OCI-LY1 (cell line): Measurements from ENCODE around the gene PLXND1.

Source experiments
- H2AFZ ChIP-seq: fragments of 200-600 bp; sonication (generic), shearing (Covaris generic); 2 replicates; pipeline ENCODE4 v1.6.0; 2014; ENCODE audit warnings: antibody characterized with exemption, mild to moderate bottlenecking, low read length
- H3F3A ChIP-seq: fragments of 200-600 bp; sonication (generic), shearing (Covaris generic); 2 replicates; pipeline ENCODE4 v1.6.0; 2014; ENCODE audit warnings: mild to moderate bottlenecking, antibody characterized with exemption, low read length, moderate library complexity; ENCODE audit not compliant: insufficient read depth
- H3K27ac ChIP-seq: fragments of 200-600 bp; sonication (generic); 2 replicates; pipeline ENCODE4 v1.5.1; 2014; ENCODE audit warnings: low read length, mixed run types, mild to moderate bottlenecking, low read depth; ENCODE audit not compliant: poor library complexity, severe bottlenecking
- H3K27me3 ChIP-seq: fragments of 200-600 bp; sonication (generic); 2 replicates; pipeline ENCODE4 v1.6.0; 2014; ENCODE audit warnings: antibody characterized with exemption, mild to moderate bottlenecking, low read length, moderate library complexity; ENCODE audit not compliant: insufficient read depth
- H3K36me3 ChIP-seq: fragments of 200-600 bp; sonication (generic); 2 replicates; pipeline ENCODE4 v1.6.1; 2014; ENCODE audit warnings: mild to moderate bottlenecking, antibody characterized with exemption, low read length, moderate library complexity, mixed read lengths; ENCODE audit not compliant: insufficient read depth
- H3K4me1 ChIP-seq: fragments of 200-600 bp; sonication (generic); 2 replicates; pipeline ENCODE4 v1.5.1; 2014; ENCODE audit warnings: mild to moderate bottlenecking, low read length, moderate library complexity; ENCODE audit not compliant: insufficient read depth, severe bottlenecking
- H3K4me2 ChIP-seq: fragments of 200-600 bp; sonication (generic), shearing (Covaris generic); 2 replicates; pipeline ENCODE4 v1.6.1; 2014; ENCODE audit warnings: low read length
- H3K4me3 ChIP-seq: fragments of 200-600 bp; sonication (generic); 2 replicates; pipeline ENCODE4 v1.5.1; 2014; ENCODE audit warnings: low read length, low read depth, mild to moderate bottlenecking, mixed read lengths; ENCODE audit not compliant: poor library complexity, severe bottlenecking
- H3K79me2 ChIP-seq: fragments of 200-600 bp; shearing (Covaris generic); 2 replicates; pipeline ENCODE4 v1.6.1; 2016; ENCODE audit warnings: mixed run types, low read length, mixed read lengths; ENCODE audit not compliant: insufficient read depth
- H3K9ac ChIP-seq: fragments of 200-600 bp; sonication (generic), shearing (Covaris generic); 2 replicates; pipeline ENCODE4 v1.6.1; 2014; ENCODE audit warnings: mild to moderate bottlenecking, low read length, mixed read lengths
- H3K9me2 ChIP-seq: fragments of 200-600 bp; sonication (generic), shearing (Covaris generic); 2 replicates; pipeline ENCODE4 v1.6.1; 2014; ENCODE audit warnings: low read depth, mild to moderate bottlenecking, low read length, mixed read lengths
- H3K9me3 ChIP-seq: fragments of 200-600 bp; shearing (Covaris generic); 2 replicates; pipeline ENCODE4 v1.6.1; 2014; ENCODE audit warnings: low read length, mixed read lengths
- H4K20me1 ChIP-seq: fragments of 200-600 bp; sonication (generic), shearing (Covaris generic); 2 replicates; pipeline ENCODE4 v1.6.0; 2016; ENCODE audit warnings: mild to moderate bottlenecking, low read length; ENCODE audit not compliant: insufficient read depth
- CTCF ChIP-seq: fragments of 200-600 bp; sonication (generic), shearing (Covaris generic); IDR thresholded peaks from 2 replicates; pipeline ENCODE4 v1.5.1; 2017; ENCODE audit warnings: mild to moderate bottlenecking, antibody characterized with exemption, low read length, moderate library complexity, mixed read lengths
- EZH2 ChIP-seq: fragments of 200-600 bp; sonication (generic), shearing (Covaris generic); IDR thresholded peaks from 2 replicates; pipeline ENCODE4 v1.8.0; 2017; ENCODE audit warnings: borderline replicate concordance, mixed run types, mild to moderate bottlenecking, antibody characterized with exemption, low read length, moderate library complexity, mixed read lengths

Gene PLXND1

GRCh38 chr3:129599607-129600006 is 6.9 kb downstream of the PLXND1 start:
- Histone ChIP-seq H4K20me1 (no peaks in the 10 kb centered on the region), H3K36me3 (no peaks in the 10 kb centered on the region), H3K9ac (no peak overlapping the region), H3K4me1 (no peaks in the 10 kb centered on the region), H3K4me2 (no peak overlapping the region), H3K9me3 (no peaks in the 10 kb centered on the region), H3K27ac (no peak overlapping the region), H3K79me2 (no peaks in the 10 kb centered on the region), H3K9me2 (no peaks in the 10 kb centered on the region), H3K27me3 (peaks cover 14% of the 10 kb centered on the region; the same call in 1 of the 2 replicates), H2AFZ (no peak overlapping the region), H3F3A (no peaks in the 10 kb centered on the region), H3K4me3 (no peak overlapping the region)
- TF ChIP-seq CTCF = no peak
- TF ChIP-seq EZH2 = no peak

GRCh38 chr3:129599073-129599472 is 7.4 kb downstream of the PLXND1 start:
- Histone ChIP-seq H3K4me1 (peaks cover 1% of the 10 kb centered on the region), H3K79me2 (no peaks in the 10 kb centered on the region), H3K27ac (no peak overlapping the region), H3K27me3 (peaks cover 14% of the 10 kb centered on the region; the same call in 1 of the 2 replicates), H3K4me2 (no peak overlapping the region), H2AFZ (no peak overlapping the region), H3K9ac (no peak overlapping the region), H4K20me1 (no peaks in the 10 kb centered on the region), H3F3A (no peaks in the 10 kb centered on the region), H3K36me3 (no peaks in the 10 kb centered on the region), H3K9me3 (no peaks in the 10 kb centered on the region), H3K9me2 (no peaks in the 10 kb centered on the region), H3K4me3 (no peak overlapping the region)
- TF ChIP-seq CTCF = no peak
- TF ChIP-seq EZH2 = no peak

GRCh38 chr3:129598484-129598883 is 8.0 kb downstream of the PLXND1 start:
- no peaks in the 10 kb centered on the region for H3K9me2 ChIP-seq
- H3K4me1 ChIP-seq = peaks cover 7% of the 10 kb centered on the region
- no peaks in the 10 kb centered on the region for H4K20me1 ChIP-seq
- no peak overlapping the region for H3K4me3 ChIP-seq
- H3K9me3 ChIP-seq = no peaks in the 10 kb centered on the region
- peaks cover 14% of the 10 kb centered on the region; the same call in 1 of the 2 replicates for H3K27me3 ChIP-seq
- TF ChIP-seq EZH2 (no peak), CTCF (no peak)
- no peak overlapping the region for H2AFZ ChIP-seq
- H3K4me2 ChIP-seq = no peak overlapping the region
- no peak overlapping the region for H3K27ac ChIP-seq
- H3K9ac ChIP-seq = no peak overlapping the region
- no peaks in the 10 kb centered on the region for H3F3A ChIP-seq
- no peaks in the 10 kb centered on the region for H3K79me2 ChIP-seq
- H3K36me3 ChIP-seq = no peaks in the 10 kb centered on the region
